Measurements from ENCODE around the gene HAPSTR1.

DNA sequence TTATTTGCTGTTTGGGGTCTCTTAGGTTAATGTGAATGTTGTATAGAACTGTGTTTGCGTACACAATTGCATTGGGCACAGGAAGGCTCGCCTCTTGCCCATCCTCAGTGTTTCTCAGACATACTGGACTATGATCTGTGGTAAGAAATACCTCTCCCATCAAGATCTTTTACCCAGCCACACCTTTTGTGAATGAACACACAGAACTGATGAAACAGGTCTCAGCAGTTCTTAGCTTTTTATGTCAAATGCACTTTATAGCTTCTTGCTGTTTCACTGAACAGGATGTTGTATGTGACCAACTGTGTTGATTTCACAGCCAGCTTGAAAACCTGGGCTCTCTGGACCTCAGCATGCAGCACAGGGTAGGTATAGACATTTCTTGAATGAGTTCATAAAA lies 31.5 kb downstream of the HAPSTR1 start:
- TF ChIP-seq TARDBP (IDR thresholded peaks at IDR 0.05) (no peak), NFRKB (IDR thresholded peaks at IDR 0.05) (no peak), SP1 (IDR thresholded peaks at IDR 0.05) (no peak)
